Muscle of back (tissue), 11 donors: ENCODE results near the gene HOXC12. TPM values are rescaled to one million over a fixed set of nuclear protein-coding genes. Genes with fewer than 3 reads are reported as not detected.

Source experiments
- DNase-seq, 3 donors: peaks; one replicate each; pipeline versions ENCODE4 v3.0.0 to v3.0.0-alpha.2; 2013
- polyA plus RNA-seq, 10 donors: library from polyadenylated mRNA; unstranded; fragments of 120-200 nt; gene quantifications; one replicate each; pipeline ENCODE4 v1.2.1, GENCODE V29; 2013; ENCODE audit not compliant: insufficient read length in 10 of 10

Gene HOXC12
- polyA plus RNA-seq, 10 donors: 0.61 TPM; not detected in 8

DNA sequence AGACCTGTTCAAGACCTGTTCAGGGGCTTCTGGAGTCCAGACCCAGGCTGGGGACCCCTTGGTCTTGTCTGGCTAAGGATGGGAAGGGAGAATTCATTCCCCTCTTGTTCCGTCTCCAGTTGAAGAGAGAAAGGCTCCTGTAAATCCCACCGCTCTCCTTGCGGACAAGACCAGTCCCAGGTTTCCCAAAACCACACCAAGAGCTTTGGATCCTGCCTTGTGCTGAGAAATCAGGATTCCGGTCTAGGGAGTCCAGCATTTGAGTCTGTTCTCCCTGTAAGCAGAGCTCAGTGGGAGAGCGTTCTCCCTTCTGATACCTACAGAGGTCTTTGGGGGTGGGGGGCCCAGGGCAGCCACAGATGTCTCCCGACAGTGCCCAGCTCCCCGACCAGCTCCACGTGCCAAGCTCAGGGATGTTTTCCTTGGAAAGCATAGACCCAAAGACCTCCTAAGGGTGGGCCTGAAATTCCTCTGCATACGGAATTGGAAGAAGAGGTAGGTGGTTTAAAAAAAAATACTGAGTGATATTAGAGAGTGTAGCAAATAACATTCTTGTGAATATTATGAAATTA is 14.2 kb upstream of the HOXC12 start:
- peak in 1 of 3 donors; percentile 33 for DNase-seq

GRCh38 chr12:53941187-53941586 is 13.5 kb upstream of the HOXC12 start:
- DNase-seq: no peak

GRCh38 chr12:53941750-53942149 is 13.0 kb upstream of the HOXC12 start:
- DNase-seq: peak in 1 of 3 donors; percentile 41

DNA sequence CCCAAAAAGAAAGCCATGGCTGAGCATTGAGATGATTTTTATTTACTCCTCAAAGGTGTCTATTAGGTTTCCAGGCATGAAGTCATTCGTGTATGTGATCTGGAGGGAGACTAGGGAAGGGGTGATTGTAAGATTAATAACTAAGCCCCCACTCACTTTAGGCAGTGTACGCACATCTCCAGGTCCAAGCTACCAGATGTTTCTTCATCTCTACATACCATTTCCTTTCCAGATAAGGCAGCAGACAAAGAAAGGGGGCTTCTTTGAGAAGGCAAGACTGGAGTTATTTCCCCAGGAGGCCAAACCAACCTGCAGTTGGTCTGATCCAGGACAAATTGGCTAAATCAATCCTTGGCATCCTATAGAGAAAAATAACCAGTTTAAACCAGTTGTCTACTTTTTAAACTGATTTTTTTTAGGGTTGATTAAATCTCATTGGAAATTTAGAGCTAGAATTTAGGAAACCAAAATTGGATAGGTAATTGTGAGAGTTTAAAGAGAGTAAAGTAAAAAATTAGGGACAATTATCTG is 12.2 kb upstream of the HOXC12 start:
- DNase-seq: peak in 1 of 3 donors; percentile 27

DNA sequence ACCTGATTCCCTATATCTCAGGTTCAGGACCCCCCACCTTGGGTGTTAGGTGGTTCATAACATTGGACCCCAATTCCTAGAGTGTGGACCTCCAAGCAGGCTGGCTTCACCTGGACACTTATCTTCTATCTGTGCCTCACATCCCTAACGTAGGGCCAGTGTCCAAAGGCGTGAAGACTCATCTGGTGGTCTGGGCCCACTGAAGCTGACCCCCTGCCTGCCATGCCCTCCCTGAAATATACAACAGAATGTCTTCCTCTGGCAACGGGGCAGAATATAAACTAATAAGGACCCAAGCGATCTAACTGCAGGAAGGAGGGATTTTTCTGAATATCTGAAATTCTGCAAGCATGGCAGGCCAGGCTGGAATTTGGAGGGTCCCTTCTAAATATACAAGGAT is 10.5 kb upstream of the HOXC12 start:
- DNase-seq: peak in 1 of 3 donors; percentile 13

DNA sequence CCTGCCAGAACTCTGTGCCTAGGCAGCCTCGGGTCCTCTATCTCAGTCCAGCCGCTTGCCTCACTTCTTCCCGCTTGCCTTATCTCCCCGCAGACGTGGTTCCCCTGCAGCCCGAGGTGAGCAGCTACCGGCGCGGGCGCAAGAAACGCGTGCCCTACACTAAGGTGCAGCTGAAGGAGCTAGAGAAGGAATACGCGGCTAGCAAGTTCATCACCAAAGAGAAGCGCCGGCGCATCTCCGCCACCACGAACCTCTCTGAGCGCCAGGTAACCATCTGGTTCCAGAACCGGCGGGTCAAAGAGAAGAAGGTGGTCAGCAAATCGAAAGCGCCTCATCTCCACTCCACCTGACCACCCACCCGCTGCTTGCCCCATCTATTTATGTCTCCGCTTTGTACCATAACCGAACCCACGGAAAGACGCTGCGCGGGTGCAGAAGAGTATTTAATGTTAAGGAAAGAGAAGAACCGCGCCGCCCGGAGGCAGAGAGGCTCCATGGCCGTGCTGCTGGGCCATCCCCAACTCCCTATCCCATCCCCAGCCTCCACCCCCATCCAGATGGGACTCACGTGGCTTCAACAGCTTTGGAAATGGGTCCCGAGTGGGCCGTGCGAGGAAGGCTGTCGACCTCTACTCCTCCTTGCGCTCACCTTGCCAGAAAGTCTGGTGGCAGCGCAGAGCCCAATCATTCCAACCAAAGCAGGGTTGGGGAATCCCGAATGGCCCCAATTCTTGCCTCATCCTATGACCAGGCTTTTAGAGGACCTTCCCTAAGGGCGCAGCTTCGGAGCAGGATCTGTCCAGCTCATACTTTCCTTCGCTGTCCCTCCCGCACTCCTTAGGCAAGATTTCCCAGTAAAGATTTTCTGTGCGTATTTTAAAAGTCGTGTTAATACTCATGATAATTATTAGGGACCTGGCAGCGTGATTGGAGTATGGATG is 9.5 kb upstream of the HOXC12 start:
- DNase-seq: peak in 1 of 3 donors; percentile 54

GRCh38 chr12:53947743-53948142 is 7.0 kb upstream of the HOXC12 start:
- no peak for DNase-seq

DNA sequence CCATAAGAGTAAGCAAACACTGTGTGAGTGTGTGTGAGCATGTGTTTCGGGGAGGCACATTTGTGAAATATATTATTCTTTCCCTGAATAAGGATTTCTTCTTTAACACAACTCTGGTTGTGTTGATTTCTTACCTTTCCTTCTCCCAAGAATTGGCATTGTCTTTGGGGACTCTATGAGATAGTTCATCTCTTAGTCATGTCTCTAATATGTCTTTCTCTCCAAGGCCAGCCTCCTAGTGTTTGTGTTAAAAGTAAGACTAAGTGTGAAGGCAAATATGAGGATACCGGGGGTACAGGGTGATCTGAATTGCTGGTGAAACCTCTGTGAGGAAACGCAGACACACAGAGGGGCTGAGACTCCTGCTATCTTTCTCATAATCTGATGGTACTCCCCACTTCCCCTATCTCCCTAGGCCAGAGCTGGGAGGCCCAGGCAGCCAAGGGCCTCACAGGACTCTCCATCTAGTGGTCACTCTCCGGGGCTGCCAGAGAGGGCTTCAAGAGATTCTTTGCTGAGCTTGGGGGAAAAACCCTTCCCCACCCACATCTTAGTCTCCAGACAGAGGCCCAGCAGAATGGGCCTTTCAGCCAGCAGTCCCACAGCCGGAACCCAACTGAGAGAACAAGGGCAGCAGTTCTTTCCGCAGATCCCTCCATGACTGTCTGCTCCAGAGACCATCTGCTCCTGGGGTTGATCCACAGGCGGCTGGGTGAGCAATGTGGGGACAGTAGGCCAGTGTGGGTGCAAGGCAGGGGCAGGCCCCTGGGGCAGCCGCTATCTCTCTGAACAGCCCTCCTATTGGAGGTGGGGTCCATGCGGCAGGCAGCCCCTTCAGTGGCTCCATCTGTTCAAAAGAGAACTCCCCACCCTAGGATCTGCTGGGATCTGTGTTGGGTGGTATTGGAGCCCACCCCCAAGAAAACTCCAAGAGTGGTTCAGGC is 5.8 kb upstream of the HOXC12 start:
- no peak for DNase-seq

DNA sequence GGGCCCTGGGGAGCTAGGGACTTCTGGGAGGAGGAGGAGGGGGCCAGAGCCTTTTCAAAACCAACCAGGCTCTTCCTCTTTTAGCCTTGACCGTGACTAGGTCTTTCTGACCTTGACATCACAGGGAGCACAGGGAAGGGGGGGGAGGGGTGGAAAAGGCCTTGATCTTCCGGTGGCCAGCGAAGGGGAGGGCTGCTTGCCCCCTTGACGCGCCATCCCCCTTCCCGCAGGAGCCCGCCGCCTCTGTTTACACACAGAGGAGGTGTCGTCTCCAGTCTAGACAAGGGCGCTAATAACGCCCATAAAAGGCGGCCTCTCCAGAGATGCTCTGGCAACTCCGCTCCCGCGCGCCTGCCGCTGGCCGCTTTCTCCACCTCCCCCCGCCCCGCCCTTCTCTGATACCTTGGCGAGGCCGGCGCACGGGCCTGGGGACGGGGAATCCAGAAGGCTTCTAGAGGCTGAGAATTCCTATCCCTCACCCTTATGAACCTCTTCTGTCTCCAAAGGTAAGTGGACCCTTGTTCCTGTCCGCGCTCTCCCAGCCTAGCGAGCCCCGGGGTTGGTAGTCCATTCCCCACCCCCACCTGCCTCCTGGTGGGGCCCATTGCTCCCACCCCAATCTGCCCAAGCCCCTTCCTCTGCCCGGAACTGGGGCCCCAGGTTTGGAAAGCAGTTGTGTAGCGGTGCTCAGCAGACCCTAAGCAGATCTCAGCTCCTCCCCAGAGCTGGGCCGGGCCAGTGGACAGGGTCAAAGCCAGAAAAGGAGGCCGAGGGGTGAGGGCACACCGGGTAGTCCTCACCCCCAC is 4.9 kb upstream of the HOXC12 start:
- no peak for DNase-seq

GRCh38 chr12:53950437-53950773 is 4.3 kb upstream of the HOXC12 start:
- DNase-seq: no peak

GRCh38 chr12:53950789-53951576 is 3.7 kb upstream of the HOXC12 start:
- DNase-seq: no peak

GRCh38 chr12:53951577-53952334 is 2.9 kb upstream of the HOXC12 start:
- no peak for DNase-seq

GRCh38 chr12:53952335-53952694 is 2.4 kb upstream of the HOXC12 start:
- DNase-seq: no peak

DNA sequence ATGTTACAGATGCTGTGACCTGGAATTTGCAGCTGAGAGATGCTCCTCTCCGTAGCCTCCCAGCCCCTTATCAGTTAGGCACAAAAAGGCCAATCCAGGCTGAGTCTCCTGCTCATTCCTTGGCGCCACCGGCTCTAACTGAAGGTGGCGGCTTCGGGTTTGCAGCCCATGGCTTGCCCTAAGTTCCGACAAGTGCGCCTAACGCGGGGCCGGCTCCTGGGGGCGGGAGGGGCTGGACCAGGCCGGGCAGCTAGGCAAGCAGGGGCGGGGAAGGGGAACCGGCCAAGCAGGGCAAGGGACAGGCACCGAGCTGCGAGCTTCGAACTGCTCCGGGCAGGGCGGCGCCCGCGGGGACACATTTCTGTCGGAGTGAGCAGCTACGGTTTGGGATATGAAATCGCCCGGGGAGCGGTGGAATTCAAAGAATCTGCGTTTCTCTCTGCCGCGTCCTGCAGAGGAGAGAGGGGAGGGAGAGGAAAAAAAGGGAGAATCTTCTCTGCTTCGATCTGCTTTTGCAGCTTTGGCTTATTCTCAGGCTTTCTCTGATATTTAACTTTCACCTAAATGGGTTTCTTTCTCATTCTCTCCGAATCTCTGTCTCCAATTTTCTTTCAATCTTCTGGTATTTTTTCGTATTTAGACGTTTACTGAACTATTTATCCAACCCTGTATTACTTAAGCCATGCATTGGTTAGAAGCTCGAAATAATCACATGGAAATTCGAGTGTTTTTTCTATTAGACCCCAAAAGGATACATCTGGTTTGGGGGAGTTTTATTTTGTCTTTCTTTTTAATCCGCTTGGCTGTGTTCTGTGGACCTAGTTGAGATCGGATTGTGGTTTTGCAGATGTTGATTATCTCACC is 1.6 kb upstream of the HOXC12 start:
- DNase-seq: no peak

DNA sequence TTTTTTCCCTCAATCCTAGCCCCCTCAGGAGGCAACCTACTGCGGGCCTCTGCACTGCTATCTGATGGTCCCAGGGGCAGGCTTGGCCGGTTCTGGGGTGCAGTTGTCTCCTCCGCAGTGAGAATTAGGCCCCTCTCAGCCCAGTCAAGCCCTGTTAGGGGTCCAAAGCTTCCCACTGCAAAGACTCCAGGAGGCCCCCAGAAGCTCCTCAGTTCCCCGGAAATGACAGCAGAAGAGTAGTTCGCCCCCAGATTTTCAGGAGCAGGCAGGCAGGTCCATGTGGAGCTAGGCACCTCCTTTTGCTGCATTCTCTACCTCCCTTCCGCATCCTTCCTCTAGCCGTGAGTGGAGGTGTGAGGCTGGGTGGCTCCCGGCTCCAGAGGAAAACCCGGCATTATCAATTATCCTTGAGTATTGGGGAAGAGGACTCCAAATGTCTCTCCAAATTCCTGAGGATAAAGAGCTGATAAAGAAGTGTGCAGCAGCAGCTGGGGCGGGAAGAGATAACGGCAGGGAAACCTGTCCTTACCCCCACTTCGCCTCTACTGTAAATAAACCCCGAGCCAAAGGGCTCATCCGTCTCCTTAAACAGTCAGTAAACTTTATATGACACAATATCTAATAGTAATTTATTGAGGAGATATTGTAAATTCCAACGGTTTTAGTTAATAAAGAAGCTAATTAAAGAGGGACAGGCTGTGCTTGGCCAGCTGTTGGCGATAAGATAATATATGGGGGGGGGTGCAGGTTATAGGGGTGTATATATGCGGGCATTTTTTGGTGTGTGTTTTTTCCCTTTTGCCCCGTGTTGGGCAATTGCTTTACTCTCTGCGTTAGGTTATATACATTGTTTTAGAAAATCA is 641 bp upstream of the HOXC12 start:
- DNase-seq: no peak

DNA sequence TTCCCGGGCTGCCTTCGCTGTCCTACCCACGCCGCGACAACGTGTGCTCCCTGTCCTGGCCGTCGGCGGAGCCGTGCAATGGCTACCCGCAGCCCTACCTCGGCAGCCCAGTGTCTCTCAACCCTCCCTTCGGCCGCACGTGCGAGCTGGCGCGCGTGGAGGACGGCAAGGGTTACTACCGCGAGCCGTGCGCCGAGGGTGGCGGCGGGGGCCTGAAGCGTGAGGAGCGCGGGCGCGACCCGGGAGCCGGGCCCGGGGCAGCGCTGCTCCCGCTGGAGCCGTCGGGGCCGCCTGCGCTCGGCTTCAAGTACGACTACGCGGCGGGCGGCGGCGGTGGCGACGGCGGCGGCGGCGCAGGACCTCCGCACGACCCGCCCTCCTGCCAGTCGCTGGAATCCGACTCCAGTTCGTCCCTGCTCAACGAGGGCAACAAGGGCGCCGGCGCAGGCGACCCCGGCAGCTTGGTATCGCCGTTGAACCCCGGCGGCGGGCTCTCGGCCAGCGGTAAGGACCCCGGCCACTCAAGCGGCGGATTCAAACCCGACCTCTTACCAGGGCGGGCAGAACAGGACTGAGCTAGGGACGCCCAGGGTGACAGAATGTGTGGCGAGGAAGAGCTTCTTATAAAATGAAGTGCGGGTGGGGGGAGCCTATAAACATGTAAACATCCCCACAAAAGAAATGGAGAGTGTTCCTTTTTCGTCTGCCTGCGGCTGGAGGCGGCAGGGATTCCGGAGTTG is 503 bp downstream of the HOXC12 start:
- peak in 1 of 3 donors; percentile 75 for DNase-seq

- DNase-seq: no peak
Measured at GRCh38 chr12:53955776-53956250, 1.1 kb downstream of the HOXC12 start.
